Stimulated activated CD8-positive, alpha-beta memory T cell treated with anti-CD3 and anti-CD28 coated beads, Interleukin-2, amount 100 ng/mL, for 48 hours (primary cell): ENCODE measurements around the gene SH2D1B.

Source experiments
- DNase-seq, 2 donors: peaks; one replicate each; pipeline ENCODE4 v3.0.0-alpha.2; 2020; ENCODE audit warnings: low read depth in 2 of 2

SH2D1B gene

DNA sequence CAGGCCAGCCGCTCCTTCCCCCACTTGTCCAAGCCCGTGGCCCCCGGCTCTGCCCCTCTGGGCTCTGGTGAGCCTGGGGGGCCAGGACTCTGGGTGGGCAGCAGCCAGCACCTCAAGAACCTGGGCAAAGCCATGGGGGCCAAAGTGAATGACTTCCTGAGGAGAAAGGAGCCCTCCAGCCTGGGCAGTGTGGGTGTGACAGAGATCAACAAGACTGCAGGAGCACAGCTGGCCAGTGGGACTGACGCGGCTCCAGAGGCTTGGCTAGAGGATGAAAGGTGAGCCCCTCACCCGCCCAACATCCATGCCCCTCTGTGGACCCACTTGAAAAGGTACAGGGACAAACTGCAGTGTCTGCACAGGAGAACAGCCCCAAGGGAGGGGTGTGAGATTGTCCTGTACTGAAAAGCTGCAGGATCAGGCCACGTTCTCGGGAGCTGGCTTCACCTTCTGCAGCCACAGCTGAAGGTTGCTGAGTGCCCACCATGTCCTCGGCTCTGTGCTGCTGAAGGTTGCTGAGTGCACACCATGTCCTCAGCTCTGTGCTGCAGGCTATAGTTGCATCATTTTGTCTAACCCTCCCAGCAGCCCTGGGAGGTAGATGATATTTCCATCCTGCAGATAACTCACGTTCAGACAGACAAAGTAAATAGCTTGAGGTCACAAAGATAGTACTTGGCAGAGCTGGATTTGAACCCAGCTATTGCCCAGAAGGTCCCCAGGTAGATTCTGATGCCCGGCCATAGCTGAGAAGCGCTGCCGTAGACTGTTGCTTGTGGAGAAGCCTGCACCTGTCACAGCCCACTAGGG is 29.8 kb downstream of the SH2D1B start:
- DNase-seq, result no peak

DNA sequence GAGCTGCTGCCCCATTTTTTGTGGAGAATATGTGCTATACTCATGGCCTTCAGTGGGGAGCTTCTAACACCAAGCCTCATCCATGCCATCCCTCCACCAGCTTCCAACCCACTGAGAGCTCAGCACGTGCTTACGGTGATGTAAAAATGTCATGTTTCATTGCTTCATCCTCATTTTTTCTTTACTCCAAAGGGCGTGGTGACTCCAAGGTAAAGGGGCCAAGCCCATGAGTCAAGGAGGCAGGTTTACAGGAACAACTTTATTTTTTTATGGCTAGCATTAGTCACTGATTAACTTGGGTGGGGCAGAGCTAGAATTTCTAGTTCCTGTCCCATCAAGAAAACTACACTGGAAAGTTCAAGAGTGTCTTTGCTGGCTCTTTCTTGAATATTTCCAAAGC is 30.6 kb downstream of the SH2D1B start, which contains the start of gene C1orf226:
Gene C1orf226 (plus strand): TSS at position 346 of the 400 bp plus-strand sequence. CDS start 174 bp downstream, outside the sequence.
- no peak for DNase-seq

DNA sequence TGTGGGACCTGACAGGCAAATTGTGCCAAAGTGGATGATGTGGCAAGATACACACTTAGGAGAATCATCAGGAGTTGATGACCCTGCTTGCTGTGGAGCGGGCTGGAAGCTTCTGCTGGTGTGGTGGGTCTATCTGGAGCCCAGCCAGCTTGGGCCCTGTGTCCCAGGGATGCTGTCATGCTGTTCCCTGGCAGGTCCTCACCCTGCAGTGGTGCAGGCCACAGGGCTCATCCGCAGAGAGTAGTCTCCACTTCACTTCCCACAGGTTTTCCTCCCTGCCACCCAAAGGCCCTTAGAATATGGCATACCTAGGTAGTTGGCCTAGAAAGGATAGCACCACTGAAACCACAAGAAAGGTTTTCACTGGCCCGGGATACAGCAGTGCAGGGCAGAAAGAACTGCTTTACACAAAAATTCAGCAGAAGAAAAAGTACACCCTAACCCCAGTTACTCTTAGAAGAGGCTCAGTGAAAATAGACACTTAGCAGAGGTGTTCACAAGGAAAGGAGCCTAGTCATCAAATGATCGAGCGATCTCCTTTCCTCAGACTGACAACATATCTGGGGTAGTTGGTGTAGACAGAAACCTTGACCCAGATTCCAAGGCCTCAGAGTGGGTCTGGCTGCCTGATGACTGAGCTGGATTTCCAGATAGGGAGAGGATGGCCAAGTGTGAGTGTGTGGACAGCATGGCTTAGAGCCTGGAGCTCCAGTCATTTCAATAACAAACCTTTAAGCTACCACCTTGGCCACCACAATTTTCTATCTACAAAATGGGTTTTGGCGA is 31.7 kb downstream of the SH2D1B start:
- DNase-seq, result no peak

DNA sequence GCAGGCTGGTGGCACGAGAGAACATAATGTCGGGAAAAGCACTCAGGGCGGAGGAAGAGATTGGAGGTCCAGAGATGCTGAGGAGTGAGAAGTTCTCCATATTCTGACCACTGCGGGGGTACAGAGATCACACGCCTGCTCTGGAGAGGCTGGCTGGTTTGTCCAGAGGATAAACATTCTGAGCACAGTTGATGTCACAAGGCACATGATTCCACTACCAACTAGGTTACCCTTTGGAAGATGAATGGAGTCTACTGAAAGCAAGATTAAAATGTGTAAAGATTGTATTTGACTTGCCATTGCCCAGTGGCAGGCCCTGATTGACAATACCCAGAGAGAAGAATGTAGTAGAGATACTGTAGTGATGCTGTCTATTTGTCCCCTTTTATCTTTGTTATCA is 35.2 kb downstream of the SH2D1B start, which contains the start of gene SPATA46:
Gene SPATA46 (minus strand): TSS at position 164 of the 400 bp plus-strand sequence. CDS start 64 bp downstream, at position 100.
- DNase-seq, result no peak

DNA sequence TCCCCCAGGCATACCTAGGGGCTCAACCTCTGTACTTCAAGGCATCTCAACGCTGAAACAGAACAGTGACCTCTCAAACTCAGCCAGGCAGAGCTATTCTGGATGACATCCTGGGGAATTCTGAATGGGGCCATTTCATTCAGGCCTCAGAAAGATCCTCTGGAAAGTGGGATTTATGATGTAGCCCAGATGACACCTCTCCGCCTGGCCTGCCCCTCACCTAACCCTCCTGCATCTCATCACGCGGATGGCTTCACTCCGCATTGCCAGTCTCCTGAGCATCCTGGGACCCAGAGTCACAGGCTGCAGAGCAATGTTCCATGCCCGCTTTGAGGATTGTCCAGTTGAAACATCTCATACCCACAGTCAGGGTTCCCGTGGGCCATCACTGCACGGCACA is 36.5 kb downstream of the SH2D1B start:
- DNase-seq, result no peak

DNA sequence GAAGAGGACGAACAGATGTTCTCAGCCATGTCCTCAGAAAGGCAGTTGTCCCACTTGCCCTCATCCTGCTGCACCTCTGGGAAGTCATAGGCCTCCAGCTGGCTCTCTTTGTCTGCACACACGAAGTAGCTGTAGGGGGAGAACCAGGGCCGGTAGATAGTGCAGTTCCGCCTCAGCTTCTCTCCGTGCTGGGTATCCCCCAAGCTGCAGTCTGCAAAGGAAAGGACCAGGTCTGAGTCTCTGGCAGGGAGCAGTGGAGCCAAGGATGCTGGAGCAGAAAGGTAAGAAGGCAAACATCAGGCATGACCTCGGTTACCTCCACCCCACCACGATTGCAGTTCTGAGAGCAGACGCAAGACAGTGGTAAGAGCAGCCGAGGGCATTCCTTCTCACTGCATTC is 37.5 kb downstream of the SH2D1B start:
- no peak for DNase-seq

DNA sequence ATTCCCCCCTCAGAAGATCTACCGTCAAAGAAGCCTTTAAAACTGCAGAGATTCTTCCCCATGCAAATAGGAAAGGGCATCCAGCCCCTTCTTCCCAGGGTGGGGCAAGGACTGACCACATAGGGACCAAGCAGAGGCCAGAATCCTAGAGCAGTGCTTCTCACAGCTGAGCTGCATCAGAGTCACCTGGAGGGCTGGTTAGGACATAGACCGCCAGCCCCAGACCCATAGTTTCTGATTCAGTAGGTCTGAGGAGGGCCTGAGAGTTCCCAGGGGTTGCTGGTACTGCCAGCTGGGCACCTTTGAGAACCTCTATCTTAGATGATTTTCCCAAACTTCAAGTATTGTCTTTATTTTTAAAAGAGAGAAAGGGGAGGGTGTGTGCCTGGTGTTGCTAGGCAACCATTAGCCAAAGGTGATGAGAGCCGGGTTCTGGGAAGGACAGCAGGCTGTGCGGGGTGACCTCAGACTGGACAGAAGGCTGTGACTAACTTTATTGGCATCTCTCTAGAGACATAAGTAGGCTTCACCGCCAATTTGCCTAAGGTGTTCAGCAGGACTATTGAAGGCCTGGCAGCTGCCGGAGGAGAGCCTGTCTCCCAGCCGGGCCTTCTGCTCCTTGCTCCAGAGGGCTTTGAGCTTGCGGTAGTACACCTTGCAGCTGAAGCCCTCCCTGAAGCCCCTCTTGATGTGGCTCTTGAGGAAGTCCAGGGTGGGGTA is 38.2 kb downstream of the SH2D1B start:
- DNase-seq, result no peak

DNA sequence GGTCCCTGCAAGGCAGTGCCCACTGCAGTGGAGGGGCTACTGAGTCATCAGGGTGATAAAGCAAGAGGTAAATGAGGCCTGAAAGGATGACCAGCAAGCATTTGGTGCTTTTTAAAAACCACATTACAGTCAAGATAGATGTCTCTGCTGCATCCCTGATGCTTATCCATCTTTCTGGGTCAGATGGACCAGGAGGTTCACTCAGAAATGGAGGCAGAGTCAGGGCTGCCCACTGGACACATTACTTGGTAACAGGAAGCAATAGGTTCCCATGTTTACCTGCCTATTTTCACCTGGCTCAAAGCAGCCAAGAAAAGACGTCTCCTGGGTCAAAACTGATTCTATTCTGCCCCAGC is 38.9 kb downstream of the SH2D1B start:
- DNase-seq, result no peak

DNA sequence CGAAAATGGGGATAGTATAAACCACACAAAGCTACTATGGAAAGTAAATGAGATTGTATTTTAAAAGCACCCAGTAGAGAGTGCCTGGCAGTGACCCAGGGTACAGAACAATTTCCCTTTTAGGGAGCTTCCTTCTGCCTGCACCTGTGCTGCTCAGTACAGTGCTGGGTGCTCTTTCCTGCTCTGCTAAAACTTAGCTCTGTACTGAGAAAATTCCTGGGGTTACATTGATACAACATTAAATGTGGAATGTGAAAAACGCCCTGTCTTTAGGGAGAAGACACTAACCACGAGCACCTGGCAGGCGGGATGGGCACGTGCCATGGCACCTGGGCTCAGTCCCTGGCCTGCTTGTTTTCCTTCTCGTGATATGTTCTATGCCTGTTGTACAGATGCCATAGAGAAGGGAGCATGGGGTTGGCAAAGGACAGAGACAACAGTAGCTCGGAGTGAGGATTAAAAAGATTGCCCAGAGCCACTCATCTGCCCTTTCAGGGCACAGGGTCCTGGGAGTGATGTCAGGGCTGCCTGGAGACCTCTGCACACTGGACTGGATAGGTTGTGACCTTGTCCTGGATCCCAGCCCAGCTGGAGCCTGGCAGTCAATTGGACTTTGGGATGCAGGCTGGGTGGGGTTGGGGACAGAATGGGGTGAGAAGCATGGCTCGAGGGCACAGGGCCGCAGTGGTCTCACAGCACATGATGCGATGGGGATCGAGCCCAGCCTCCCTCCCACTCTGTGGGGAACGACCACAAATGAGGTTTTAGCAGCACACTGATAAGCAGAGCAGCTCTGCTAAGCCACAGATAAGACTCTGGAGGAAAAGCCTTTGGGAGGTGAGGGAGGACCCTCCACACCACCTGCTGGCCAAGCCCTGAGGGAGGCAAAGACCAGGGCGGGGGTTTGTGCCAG is 39.5 kb downstream of the SH2D1B start:
- DNase-seq, result no peak

DNA sequence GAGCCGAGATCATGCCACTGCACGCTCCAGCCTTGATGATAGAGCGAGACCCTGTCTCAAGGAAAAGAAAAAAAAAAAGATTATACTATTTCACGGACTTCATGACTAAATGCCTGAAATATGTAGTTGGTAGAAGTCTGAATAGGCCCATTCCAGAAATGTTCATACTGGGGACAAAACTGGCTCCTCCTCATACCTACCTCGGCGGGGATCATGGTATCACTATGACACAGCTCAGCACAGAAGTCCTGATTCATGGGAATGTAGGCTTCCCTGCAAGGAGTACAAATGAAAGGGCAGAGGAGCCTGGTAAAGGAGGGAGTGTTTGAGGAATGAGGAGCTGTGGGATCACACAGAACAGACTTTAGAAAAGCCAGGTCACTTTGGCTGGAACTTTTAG is 40.3 kb downstream of the SH2D1B start:
- no peak for DNase-seq

DNA sequence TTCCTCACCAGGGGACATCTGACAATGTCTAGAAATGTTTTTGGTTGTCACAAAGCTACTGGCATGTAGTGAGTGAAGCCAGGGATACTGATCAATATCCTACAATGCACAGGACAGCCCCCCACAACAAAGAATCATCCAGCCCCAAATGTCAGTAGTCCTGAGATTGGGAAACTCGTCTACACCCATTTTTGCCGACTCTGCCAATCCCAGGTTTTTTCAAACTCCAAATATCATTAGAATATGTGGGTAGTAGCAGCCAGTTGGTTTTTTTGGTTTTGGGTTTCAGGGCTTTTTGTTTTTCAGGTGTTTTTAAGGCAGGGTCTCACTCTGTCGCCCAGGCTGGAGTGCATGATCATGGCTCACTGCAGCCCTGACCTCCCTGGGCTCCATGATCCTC is 41.2 kb downstream of the SH2D1B start:
- DNase-seq, result no peak

DNA sequence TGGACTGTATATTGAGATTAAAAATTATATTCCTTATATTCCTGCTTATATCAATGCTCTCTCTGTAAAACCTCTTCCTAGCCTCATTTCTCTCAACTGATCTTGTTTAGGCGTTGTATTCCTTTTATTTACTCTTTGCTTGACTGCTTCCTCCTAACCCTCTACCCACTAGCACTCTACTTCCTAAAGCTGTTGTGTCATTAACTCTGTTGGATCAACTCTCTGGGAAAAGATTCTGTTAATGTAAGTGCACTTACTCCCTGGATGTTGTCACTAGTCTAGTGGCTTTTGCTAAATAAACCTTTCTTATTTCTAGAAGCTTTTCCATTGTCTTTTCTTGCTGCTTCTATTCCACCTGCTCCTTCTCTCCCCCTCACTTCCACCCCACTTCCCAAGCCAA is 41.8 kb downstream of the SH2D1B start:
- DNase-seq, result no peak

DNA sequence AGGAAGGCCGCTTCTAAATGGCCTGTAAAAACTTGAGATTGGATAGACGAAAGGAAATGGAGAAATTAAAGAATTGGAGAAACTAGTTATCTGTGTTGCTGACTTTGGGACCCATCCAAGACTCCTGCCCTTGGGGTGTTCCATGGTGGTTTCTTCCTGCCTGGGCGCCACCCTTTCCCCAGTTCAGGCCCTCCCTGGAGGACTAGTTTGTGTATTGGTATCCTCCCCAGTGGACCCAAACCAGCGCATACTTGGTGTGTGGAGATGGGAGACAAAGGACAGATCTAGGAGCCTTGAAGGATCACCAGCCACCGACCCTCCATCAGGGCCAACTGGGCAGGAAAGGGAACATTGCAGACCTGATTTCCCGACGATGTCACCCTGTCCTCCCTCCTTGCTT is 42.4 kb downstream of the SH2D1B start:
- DNase-seq, result no peak

DNA sequence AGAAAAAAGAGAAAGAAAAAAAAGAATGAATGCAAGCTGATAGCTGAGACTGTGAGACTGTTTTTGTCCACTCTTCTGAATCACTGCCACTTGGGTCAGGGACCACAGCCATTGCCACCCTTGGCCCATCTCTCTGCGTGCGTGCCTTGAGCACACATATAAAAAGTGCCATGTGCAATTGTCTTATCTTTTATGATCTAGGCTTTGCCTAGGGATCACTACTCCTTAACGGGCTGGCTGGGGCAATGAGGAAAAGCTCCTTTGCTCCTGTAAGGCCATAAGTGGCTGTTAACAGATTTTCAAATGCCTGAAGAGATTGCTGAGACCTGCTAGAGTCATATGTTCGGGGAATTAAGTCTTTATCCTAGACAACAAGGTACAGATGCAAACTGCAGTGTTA is 43.5 kb downstream of the SH2D1B start:
- DNase-seq, result no peak

DNA sequence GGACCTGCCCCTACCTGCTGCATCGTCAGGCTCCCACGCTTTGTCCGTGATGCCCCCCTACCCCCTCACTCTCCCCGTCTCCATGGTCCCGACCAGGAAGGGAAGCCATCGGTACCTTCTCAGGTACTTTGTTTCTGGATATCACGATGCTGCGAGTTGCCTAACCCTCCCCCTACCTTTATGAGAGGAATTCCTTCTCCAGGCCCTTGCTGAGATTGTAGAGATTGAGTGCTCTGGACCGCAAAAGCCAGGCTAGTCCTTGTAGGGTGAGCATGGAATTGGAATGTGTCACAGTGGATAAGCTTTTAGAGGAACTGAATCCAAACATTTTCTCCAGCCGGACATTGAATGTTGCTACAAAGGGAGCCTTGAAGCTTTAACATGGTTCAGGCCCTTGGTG is 44.2 kb downstream of the SH2D1B start:
- DNase-seq, result no peak

DNA sequence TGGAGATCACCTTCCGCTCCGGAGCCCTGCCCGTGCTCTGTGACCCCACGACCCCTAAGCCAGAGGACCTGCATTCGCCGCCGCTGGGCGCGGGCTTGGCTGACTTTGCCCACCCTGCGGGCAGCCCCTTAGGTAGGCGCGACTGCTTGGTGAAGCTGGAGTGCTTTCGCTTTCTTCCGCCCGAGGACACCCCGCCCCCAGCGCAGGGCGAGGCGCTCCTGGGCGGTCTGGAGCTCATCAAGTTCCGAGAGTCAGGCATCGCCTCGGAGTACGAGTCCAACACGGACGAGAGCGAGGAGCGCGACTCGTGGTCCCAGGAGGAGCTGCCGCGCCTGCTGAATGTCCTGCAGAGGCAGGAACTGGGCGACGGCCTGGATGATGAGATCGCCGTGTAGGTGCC is 44.9 kb downstream of the SH2D1B start:
- no peak for DNase-seq

DNA sequence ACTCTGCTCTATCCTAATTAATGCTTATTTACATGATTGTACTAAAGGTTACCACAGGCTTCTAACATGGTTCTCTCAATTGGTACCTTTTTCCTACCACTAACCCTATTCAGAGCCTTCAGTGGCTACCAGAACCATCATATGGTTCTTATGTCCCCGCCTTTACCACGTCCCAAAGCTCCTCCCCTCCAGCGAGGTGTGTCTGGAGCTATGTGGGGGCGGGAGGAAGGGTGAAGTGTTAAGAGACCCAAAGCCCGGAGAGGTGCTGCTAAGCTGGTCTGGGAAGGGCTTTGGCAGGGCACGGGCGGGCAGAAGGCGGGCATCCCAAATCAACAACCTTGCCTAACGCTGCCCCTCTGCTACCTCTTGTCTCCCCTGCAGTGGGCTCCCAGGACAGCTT is 45.3 kb downstream of the SH2D1B start:
- DNase-seq, result no peak

DNA sequence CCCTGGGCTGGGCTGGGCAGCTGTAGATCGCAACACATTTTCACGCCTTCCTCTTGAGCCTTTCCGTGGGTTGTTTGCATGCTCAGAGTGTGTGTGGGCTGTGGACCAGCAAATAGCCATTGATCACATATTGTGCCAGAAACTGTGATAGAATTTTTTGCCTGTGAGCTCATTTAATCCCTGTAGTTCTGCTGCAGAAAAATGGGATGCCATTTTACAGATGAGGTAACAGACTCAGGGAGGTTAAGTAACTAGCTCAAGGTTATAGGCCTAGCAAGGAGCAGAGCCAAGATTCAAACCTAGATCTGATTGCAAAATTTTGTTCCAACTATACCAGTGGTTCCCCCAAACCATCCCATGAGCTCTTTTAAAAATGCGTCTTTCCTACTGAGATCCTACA is 45.8 kb downstream of the SH2D1B start:
- DNase-seq, result no peak

DNA sequence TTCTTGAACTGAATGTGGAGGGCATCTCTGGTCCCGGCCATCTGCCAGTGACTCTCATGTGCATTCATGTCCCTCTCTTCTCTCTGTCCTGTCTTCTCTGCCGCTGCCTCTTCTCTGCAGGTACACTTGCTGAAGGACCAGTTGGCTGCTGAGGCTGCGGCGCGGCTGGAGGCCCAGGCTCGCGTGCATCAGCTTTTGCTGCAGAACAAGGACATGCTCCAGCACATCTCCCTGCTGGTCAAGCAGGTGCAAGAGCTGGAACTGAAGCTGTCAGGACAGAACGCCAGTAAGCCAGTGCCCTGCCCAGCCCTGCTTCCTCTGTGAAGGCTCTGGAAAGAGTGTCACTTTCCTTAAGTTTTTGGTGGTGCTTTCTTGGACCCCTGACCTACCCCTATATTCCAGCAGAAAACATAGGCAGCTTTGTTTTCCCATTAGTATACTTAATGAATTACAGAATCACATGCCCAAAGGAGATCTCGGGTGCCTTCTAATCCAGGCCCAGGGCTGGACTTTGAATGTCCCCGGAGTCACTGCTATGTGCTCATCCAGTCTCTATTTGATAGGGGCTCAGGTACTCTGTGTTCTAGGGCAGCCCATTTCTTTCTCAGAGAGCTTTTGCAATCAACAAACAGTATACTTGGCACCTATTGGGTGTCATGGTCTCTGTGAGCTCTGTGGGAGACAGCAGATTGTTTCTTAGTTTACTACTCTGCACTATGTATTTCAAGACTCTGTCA is 46.5 kb downstream of the SH2D1B start:
- no peak for DNase-seq

DNA sequence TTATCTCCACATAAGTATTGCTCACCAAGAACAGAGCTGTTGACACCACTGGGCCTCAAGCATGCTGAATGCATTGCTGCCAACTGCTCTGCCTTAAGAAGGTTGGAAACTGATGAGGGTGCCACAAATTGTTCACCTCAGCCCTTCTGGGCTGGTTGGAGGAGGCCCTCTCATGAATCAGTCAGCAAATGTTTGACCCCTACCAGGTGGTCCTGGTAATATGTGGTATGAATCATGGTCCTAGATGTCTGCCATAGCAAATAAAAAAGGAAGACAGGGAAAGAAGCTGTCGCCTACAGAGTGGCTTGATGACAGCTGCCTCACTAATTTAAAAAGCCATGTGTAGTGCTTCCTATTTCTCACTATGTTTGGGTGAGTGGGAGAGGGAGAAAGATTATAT is 47.4 kb downstream of the SH2D1B start:
- no peak for DNase-seq

DNA sequence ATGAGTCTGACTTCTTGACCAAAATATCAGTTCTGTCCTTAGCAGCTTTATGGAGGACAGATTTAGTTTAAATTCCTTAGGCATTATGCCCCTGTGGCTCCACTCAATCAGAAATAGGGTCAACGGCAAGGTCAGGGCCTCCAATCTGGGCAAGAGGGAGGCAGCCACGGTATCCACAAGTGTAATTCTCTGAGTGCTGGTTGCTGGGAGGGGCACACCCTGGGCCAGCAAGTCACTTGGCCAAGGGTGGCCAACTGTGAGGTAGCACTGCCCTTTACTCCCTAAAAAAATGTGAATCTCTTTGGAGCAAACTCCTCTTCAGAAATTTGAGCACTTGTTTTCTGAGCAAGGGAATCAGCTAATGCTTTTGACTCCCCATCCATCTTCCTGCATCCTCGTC is 48.1 kb downstream of the SH2D1B start:
- DNase-seq, result no peak
